GM19468 (cell line): ENCODE measurements around the gene RAB22A.

ENCODE experiments used
- ATAC-seq: cut with Tn5 transposase; IDR thresholded peaks from one replicate; pipeline ENCODE4 v1.9.1; 2021; ENCODE audit warnings: mild to moderate bottlenecking, moderate library complexity, moderate number of reproducible peaks; ENCODE audit not compliant: unreplicated experiment; ENCODE audit errors: extremely low read depth

RAB22A gene

GRCh38 chr20:58309591-58310290 lies at the start of gene RAB22A:
Gene RAB22A (plus strand): TSS chr20:58309715. CDS start chr20:58309977, 262 bp downstream.
- peak; percentile 60 for ATAC-seq

- no peak for ATAC-seq
Measured at GRCh38 chr20:58260006-58260405, 49.5 kb upstream of the RAB22A start.

- no peak for ATAC-seq
Measured at GRCh38 chr20:58261660-58262059, 47.9 kb upstream of the RAB22A start.

GRCh38 chr20:58264271-58264670 lies 45.2 kb upstream of the RAB22A start:
- no peak for ATAC-seq

GRCh38 chr20:58267389-58268215 lies 41.9 kb upstream of the RAB22A start:
- no peak for ATAC-seq

- ATAC-seq: no peak
Measured at GRCh38 chr20:58268421-58268821, 41.1 kb upstream of the RAB22A start.

- no peak for ATAC-seq
Measured at GRCh38 chr20:58268936-58269619, 40.4 kb upstream of the RAB22A start.

- no peak for ATAC-seq
Measured at GRCh38 chr20:58271606-58272351, 37.7 kb upstream of the RAB22A start.

GRCh38 chr20:58274384-58274783 lies 35.1 kb upstream of the RAB22A start:
- ATAC-seq: no peak

GRCh38 chr20:58277107-58277506 lies 32.4 kb upstream of the RAB22A start:
- no peak for ATAC-seq

GRCh38 chr20:58277578-58278472 lies 31.7 kb upstream of the RAB22A start:
- ATAC-seq: no peak

- ATAC-seq: no peak
Measured at GRCh38 chr20:58286729-58287128, 22.8 kb upstream of the RAB22A start.

GRCh38 chr20:58287638-58288037 lies 21.9 kb upstream of the RAB22A start:
- no peak for ATAC-seq

GRCh38 chr20:58289143-58289542 lies 20.4 kb upstream of the RAB22A start:
- no peak for ATAC-seq

GRCh38 chr20:58293453-58293852 lies 16.1 kb upstream of the RAB22A start:
- no peak for ATAC-seq

- no peak for ATAC-seq
Measured at GRCh38 chr20:58294497-58295455, 14.7 kb upstream of the RAB22A start.

GRCh38 chr20:58296051-58296837 lies 13.3 kb upstream of the RAB22A start:
- ATAC-seq: no peak
